ENCODE results near the gene NIPBL.
"Not testable (repeated sequence)": the region's sequence is repeated elsewhere in the genome, so short reads cannot be mapped to it uniquely, and the experiment has no call there.

The NIPBL gene

DNA sequence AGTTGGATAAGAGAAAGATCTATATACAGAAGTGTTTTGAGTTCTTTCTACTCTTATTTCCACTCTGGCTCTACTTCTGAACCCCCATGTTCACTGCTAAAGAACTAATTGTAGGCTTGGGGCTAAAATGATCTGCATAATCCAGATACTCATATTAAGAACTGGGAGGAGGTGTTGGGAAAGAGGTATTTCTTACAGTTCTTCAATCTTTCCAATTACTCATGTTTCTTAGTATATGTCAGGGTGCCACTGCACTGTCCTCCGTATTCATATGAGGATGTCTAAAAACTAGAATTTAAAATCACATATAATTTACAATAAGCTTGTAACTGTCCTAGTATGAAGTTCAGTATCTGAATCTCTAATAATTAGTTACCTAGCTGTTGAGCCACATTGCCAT lies 12.7 kb downstream of the NIPBL start:
- no peak for DNase-seq (ENCODE audit: low spot score)
- in situ Hi-C loops (cut with MboI; ENCODE audit: low sequenced_read_pairs, unreplicated experiment): no loop called here
- no peak for TF ChIP-seq CTCF (IDR thresholded peaks at IDR 0.05; ENCODE audit: borderline replicate concordance, control extremely low read depth, extremely low read depth, insufficient read depth, missing control alignments)

DNA sequence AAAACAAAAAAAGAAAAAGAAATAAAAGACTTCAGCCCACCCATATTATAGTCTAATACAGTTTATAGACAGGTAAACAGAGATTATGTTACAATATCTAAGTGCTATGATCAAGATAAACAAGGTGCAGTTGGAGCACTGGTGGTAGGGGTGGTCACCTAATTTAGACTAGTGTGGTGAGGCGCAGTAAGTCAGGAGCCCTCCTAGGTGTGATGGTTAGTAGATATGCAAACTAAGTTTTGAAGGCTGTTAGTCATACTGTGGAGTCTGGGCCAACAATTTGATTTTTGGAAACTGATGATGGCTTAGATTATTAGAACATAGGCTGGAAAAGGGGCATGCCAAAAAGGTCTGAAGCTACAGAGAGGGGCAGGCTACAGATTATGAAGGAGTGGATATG lies 14.7 kb downstream of the NIPBL start:
- DNase-seq (ENCODE audit: low spot score): no peak
- in situ Hi-C loops (cut with MboI; ENCODE audit: low sequenced_read_pairs, unreplicated experiment): no loop called here
- TF ChIP-seq CTCF (IDR thresholded peaks at IDR 0.05; ENCODE audit: borderline replicate concordance, control extremely low read depth, extremely low read depth, insufficient read depth, missing control alignments): no peak

GRCh38 chr5:36892085-36892830 lies 15.7 kb downstream of the NIPBL start:
- DNase-seq (ENCODE audit: low spot score); in situ Hi-C loops (cut with MboI; ENCODE audit: low sequenced_read_pairs, unreplicated experiment): not testable (repeated sequence)

DNA sequence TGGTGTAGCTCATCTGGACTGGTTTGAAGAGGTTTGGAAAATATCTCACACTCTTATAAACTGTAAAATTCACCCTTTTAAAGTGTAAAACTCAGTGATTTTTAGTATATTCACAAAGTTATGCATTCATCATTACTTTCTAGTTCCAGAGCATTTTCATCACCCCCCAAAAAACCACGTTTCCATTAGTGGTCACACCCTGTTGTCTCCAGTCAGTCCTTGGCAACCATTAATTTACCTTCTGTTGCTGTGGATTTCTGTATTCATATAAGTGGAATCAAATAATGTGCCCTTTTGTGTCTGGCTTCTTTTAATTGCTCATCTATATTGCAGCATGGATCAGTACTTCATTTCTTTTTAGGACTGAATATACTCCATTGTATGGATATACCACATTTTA lies 18.4 kb downstream of the NIPBL start:
- TF ChIP-seq CTCF (IDR thresholded peaks at IDR 0.05; ENCODE audit: borderline replicate concordance, control extremely low read depth, extremely low read depth, insufficient read depth, missing control alignments): no peak
- no peak for DNase-seq (ENCODE audit: low spot score)
- in situ Hi-C loops (cut with MboI; ENCODE audit: low sequenced_read_pairs, unreplicated experiment): no loop called here

DNA sequence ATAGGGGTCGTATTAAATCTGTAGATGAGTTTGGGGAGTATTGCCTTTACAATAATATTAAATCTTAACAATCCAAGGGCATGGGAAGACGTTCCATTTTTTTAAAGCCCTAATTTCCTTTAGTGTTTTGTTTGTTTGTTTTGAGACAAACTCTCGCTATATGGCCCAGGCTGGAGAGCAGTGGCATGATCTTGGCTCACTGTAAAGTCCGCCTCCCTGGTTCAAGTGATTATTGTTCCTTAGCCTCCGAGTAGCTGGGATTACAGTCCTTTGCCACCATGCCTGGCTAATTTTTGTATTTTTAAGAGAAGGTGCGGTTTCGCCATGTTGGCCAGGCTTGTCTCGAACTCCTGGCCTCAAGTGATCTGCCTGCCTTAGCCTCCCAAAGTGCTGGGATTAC lies 19.9 kb downstream of the NIPBL start:
- DNase-seq (ENCODE audit: low spot score): no peak
- TF ChIP-seq CTCF (IDR thresholded peaks at IDR 0.05; ENCODE audit: borderline replicate concordance, control extremely low read depth, extremely low read depth, insufficient read depth, missing control alignments): no peak
- in situ Hi-C loops (cut with MboI; ENCODE audit: low sequenced_read_pairs, unreplicated experiment): no loop called here

GRCh38 chr5:36897616-36898015 lies 21.0 kb downstream of the NIPBL start:
- in situ Hi-C loops (cut with MboI; ENCODE audit: low sequenced_read_pairs, unreplicated experiment): no loop called here
- no peak for DNase-seq (ENCODE audit: low spot score)
- no peak for TF ChIP-seq CTCF (IDR thresholded peaks at IDR 0.05; ENCODE audit: borderline replicate concordance, control extremely low read depth, extremely low read depth, insufficient read depth, missing control alignments)

- in situ Hi-C loops (cut with MboI; ENCODE audit: low sequenced_read_pairs, unreplicated experiment): no loop called here
- no peak for TF ChIP-seq CTCF (IDR thresholded peaks at IDR 0.05; ENCODE audit: borderline replicate concordance, control extremely low read depth, extremely low read depth, insufficient read depth, missing control alignments)
- DNase-seq (ENCODE audit: low spot score): no peak
Measured at GRCh38 chr5:36899860-36900259, 23.3 kb downstream of the NIPBL start.

Measured in GM13976 (cell line).